GM23338 (cell line): ENCODE measurements around the gene BTBD19. TPM values are rescaled to one million over a fixed set of nuclear protein-coding genes. Genes with fewer than 3 reads are reported as not detected.

Experiments used
- ATAC-seq: fragments of 200-7000 bp; cut with Tn5 transposase; 3 replicates; pipeline ENCODE4 v1.9.1; 2020
- DNase-seq: peaks from one replicate; pipeline ENCODE4 v3.0.0-alpha.2; 2015; ENCODE audit warnings: low spot score
- H2AFZ ChIP-seq: fragments of 200-600 bp; sonication (generic); 2 replicates; pipeline ENCODE4 v1.8.0; 2016; ENCODE audit warnings: antibody characterized with exemption, mild to moderate bottlenecking, moderate library complexity
- H3F3A ChIP-seq: fragments of 200-600 bp; sonication (generic); replicated peaks from 2 replicates; pipeline ENCODE4 v1.8.0; 2017; ENCODE audit warnings: antibody characterized with exemption, mixed run types, low read depth
- H3K27ac ChIP-seq: fragments of 200-600 bp; sonication (generic); 2 replicates; pipeline ENCODE4 v1.6.1; 2016; ENCODE audit warnings: low read depth
- H3K27me3 ChIP-seq: fragments of 200-600 bp; sonication (generic); 2 replicates; pipeline ENCODE4 v1.8.0; 2016; ENCODE audit warnings: mild to moderate bottlenecking, mixed run types, moderate library complexity; ENCODE audit not compliant: insufficient read depth
- H3K36me3 ChIP-seq: fragments of 200-600 bp; sonication (generic); 2 replicates; pipeline ENCODE4 v1.8.0; 2016; ENCODE audit warnings: mild to moderate bottlenecking; ENCODE audit not compliant: insufficient read depth
- H3K4me1 ChIP-seq: fragments of 200-600 bp; sonication (generic); 2 replicates; pipeline ENCODE4 v1.8.0; 2016; ENCODE audit warnings: mild to moderate bottlenecking, moderate library complexity; ENCODE audit not compliant: insufficient read depth
- H3K4me2 ChIP-seq: fragments of 200-600 bp; sonication (generic); 2 replicates; pipeline ENCODE4 v1.7.1; 2017; ENCODE audit warnings: mixed run types
- H3K4me3 ChIP-seq: fragments of 200-600 bp; sonication (generic); 2 replicates; pipeline ENCODE4 v1.6.1; 2016; ENCODE audit warnings: mixed run types
- H3K79me2 ChIP-seq: fragments of 200-600 bp; sonication (generic); replicated peaks from 2 replicates; pipeline ENCODE4 v1.8.0; 2017; ENCODE audit warnings: mild to moderate bottlenecking; ENCODE audit not compliant: insufficient read depth
- H3K9me2 ChIP-seq: fragments of 200-600 bp; sonication (generic); 2 replicates; pipeline ENCODE4 v1.8.0; 2017; ENCODE audit not compliant: insufficient read depth
- H4K20me1 ChIP-seq: fragments of 200-600 bp; sonication (generic); replicated peaks from 2 replicates; pipeline ENCODE4 v1.8.0; 2017; ENCODE audit warnings: mild to moderate bottlenecking; ENCODE audit not compliant: insufficient read depth
- H3K27ac Mint-ChIP-seq: 2 replicates; pipeline ENCODE4 v1.8.0; 2020; ENCODE audit warnings: inconsistent platforms, mild to moderate bottlenecking, moderate library complexity, mixed read lengths
- H3K27me3 Mint-ChIP-seq: 3 replicates; pipeline ENCODE4 v1.8.0; 2022; ENCODE audit warnings: low read depth, mild to moderate bottlenecking, moderate library complexity, mixed read lengths, inconsistent platforms; ENCODE audit not compliant: insufficient read depth, poor library complexity
- H3K36me3 Mint-ChIP-seq: 3 replicates; pipeline ENCODE4 v1.8.0; 2021; ENCODE audit warnings: low read depth, mild to moderate bottlenecking, inconsistent platforms, moderate library complexity, mixed read lengths
- H3K4me1 Mint-ChIP-seq: 3 replicates; pipeline ENCODE4 v1.8.0; 2020; ENCODE audit warnings: mild to moderate bottlenecking, inconsistent platforms, mixed read lengths
- H3K4me3 Mint-ChIP-seq: 3 replicates; pipeline ENCODE4 v1.8.0; 2021; ENCODE audit warnings: moderate library complexity, mild to moderate bottlenecking, inconsistent platforms, mixed read lengths
- H3K9me3 Mint-ChIP-seq: 3 replicates; pipeline ENCODE4 v1.8.0; 2020; ENCODE audit warnings: moderate library complexity, mild to moderate bottlenecking, inconsistent platforms, mixed read lengths
- CTCF ChIP-seq, 2 experiments: fragments of 200-600 bp in 1 of 2; sonication (generic) in 1 of 2; conservative IDR thresholded peaks; 2 replicates each; pipeline versions ENCODE4 v1.5.1 to v1.6.1; 2016 to 2017; ENCODE audit warnings: antibody characterized with exemption in 2 of 2, low read depth in 2 of 2, mild to moderate bottlenecking in 2 of 2, moderate library complexity in 1 of 2
- EZH2phosphoT487 ChIP-seq: fragments of 200-600 bp; sonication (generic); IDR thresholded peaks from one replicate; pipeline ENCODE4 v1.8.1; 2018; ENCODE audit warnings: antibody characterized with exemption; ENCODE audit not compliant: unreplicated experiment
- JUNB ChIP-seq: IDR thresholded peaks from one replicate; pipeline ENCODE4 v1.6.1; 2016; ENCODE audit warnings: antibody characterized with exemption; ENCODE audit not compliant: unreplicated experiment
- ZNF331 ChIP-seq: fragments of 250-450 bp; sonication (Bioruptor Pico); IDR thresholded peaks from 2 replicates; pipeline ENCODE4 v1.5.0; 2020; ENCODE audit warnings: low read depth, mild to moderate bottlenecking, moderate library complexity
- polyA plus RNA-seq: library from polyadenylated mRNA; unstranded; fragments of >200 nt; fragmentation: Nextera tagmentation; extraction: Ambion mirVana; gene quantifications from 2 replicates; pipeline ENCODE4 v1.2.1, GENCODE V29; 2016
- total RNA-seq: library from RNA; depleted of rRNA; stranded (reverse); fragments of >200 nt; shearing (Covaris generic); gene quantifications from 2 replicates; pipeline ENCODE4 v1.2.3, GENCODE V29; 2014
- TF ChIP-seq, protein P1 (sequence below): fragments of 250-450 bp; sonication (Bioruptor Pico); IDR thresholded peaks from 2 replicates; pipeline ENCODE4 v1.5.0; 2020; ENCODE audit warnings: mild to moderate bottlenecking, moderate library complexity

The BTBD19 gene
- total and polyA plus RNA-seq, 2 experiments from 2014 or later, result 0.37 to 0.66 TPM

GRCh38 chr1:44783697-44784093 is 24.6 kb upstream of the BTBD19 start:
- Mint-ChIP-seq H3K27me3 (peaks cover 36% of the 10 kb centered on the region), H3K36me3 (peaks cover 34% of the 10 kb centered on the region), H3K4me3 (peak overlapping the region; percentile 70), H3K4me1 (peaks cover 29% of the 10 kb centered on the region), H3K27ac (no peak overlapping the region; the same call in 1 of the 2 replicates), H3K9me3 (no peaks in the 10 kb centered on the region; the same call in 2 of the 3 replicates)
- peaks cover 59% of the 10 kb centered on the region for H3F3A ChIP-seq
- peaks cover 2% of the 10 kb centered on the region; the same call in 1 of the 2 replicates for H3K79me2 ChIP-seq
- H3K4me3 ChIP-seq, result peak overlapping the region; percentile 66
- 0 out of 2 replicates have a peak, but pooled peaks cover 10% of the 10 kb centered on the region for H3K27me3 ChIP-seq
- H3K4me1 ChIP-seq, result peaks cover 22% of the 10 kb centered on the region
- H3K9me2 ChIP-seq, result no peaks in the 10 kb centered on the region
- no peak for TF ChIP-seq EZH2phosphoT487
- TF ChIP-seq CTCF (conservative IDR thresholded peaks at IDR 0.05; ENCODE audit: low read depth in 2 of 2), result no peak
- TF ChIP-seq ZNF331 (CRISPR knock-in tag), result no peak
- TF ChIP-seq, protein P1, sequence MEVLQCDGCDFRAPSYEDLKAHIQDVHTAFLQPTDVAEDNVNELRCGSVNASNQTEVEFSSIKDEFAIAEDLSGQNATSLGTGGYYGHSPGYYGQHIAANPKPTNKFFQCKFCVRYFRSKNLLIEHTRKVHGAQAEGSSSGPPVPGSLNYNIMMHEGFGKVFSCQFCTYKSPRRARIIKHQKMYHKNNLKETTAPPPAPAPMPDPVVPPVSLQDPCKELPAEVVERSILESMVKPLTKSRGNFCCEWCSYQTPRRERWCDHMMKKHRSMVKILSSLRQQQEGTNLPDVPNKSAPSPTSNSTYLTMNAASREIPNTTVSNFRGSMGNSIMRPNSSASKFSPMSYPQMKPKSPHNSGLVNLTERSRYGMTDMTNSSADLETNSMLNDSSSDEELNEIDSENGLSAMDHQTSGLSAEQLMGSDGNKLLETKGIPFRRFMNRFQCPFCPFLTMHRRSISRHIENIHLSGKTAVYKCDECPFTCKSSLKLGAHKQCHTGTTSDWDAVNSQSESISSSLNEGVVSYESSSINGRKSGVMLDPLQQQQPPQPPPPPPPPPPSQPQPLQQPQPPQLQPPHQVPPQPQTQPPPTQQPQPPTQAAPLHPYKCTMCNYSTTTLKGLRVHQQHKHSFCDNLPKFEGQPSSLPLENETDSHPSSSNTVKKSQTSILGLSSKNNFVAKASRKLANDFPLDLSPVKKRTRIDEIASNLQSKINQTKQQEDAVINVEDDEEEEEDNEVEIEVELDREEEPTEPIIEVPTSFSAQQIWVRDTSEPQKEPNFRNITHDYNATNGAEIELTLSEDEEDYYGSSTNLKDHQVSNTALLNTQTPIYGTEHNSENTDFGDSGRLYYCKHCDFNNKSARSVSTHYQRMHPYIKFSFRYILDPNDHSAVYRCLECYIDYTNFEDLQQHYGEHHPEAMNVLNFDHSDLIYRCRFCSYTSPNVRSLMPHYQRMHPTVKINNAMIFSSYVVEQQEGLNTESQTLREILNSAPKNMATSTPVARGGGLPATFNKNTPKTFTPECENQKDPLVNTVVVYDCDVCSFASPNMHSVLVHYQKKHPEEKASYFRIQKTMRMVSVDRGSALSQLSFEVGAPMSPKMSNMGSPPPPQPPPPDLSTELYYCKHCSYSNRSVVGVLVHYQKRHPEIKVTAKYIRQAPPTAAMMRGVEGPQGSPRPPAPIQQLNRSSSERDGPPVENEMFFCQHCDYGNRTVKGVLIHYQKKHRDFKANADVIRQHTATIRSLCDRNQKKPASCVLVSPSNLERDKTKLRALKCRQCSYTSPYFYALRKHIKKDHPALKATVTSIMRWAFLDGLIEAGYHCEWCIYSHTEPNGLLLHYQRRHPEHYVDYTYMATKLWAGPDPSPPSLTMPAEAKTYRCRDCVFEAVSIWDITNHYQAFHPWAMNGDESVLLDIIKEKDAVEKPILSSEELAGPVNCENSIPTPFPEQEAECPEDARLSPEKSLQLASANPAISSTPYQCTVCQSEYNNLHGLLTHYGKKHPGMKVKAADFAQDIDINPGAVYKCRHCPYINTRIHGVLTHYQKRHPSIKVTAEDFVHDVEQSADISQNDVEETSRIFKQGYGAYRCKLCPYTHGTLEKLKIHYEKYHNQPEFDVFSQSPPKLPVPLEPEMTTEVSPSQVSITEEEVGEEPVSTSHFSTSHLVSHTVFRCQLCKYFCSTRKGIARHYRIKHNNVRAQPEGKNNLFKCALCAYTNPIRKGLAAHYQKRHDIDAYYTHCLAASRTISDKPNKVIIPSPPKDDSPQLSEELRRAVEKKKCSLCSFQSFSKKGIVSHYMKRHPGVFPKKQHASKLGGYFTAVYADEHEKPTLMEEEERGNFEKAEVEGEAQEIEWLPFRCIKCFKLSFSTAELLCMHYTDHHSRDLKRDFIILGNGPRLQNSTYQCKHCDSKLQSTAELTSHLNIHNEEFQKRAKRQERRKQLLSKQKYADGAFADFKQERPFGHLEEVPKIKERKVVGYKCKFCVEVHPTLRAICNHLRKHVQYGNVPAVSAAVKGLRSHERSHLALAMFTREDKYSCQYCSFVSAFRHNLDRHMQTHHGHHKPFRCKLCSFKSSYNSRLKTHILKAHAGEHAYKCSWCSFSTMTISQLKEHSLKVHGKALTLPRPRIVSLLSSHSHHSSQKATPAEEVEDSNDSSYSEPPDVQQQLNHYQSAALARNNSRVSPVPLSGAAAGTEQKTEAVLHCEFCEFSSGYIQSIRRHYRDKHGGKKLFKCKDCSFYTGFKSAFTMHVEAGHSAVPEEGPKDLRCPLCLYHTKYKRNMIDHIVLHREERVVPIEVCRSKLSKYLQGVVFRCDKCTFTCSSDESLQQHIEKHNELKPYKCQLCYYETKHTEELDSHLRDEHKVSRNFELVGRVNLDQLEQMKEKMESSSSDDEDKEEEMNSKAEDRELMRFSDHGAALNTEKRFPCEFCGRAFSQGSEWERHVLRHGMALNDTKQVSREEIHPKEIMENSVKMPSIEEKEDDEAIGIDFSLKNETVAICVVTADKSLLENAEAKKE (CRISPR knock-in tag), result no peak
- TF ChIP-seq JUNB, result no peak
- DNase-seq (peak; percentile 32), ATAC-seq (no peak)
- H3K27ac ChIP-seq, result no peak overlapping the region
- H3K4me2 ChIP-seq, result peak overlapping the region; percentile 89
- H4K20me1 ChIP-seq, result peaks cover 8% of the 10 kb centered on the region
- peak overlapping the region; percentile 95 for H2AFZ ChIP-seq
- H3K36me3 ChIP-seq, result peaks cover 11% of the 10 kb centered on the region
